ENCODE measurements around the gene RP9.
A peak's percentile ranks its signal among the peaks of the same experiment; 100 is the strongest.

Gene RP9

DNA sequence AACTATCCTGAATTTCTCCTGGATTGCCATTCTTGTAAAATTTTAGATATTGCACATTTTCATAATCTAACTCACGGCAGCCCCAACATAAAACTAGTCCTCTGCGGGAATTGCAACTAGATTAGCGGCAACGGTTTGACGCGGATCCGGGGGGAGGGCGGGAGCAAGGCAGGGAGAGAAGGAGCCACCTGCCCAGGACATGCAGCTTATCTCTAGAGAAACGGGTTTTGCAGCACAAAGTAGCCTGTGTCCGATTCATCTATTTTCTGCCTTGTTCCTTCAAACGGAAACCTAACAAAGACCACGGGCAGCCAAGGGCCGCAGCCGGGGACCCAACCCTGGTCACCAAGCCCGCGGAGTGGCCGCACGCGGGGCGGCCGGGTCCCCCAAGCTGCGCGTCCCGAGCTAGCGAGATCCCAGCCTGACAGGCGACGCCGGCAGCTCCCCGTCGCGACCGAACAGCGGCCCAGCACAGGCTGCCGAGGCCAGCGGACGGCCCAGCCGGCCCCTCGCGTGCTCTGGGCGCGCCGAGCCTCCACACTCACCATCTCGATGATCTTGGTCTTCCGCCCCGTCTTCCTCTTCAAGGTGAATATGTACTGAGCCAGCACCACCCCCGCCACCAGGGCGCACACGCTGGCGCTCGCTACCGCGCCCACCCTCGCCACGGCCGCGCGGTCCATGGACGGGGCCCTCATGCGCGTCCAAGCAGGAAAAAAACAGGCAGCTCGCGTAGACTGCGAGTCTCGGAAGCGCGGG is 47.0 kb downstream of the RP9 start, which contains the start of gene NT5C3A:
Gene NT5C3A (minus strand): TSS at position 754 of the 759 bp plus-strand sequence. CDS start 71 bp downstream, at position 683.
- peak; percentile 63 to 78 for DNase-seq

DNA sequence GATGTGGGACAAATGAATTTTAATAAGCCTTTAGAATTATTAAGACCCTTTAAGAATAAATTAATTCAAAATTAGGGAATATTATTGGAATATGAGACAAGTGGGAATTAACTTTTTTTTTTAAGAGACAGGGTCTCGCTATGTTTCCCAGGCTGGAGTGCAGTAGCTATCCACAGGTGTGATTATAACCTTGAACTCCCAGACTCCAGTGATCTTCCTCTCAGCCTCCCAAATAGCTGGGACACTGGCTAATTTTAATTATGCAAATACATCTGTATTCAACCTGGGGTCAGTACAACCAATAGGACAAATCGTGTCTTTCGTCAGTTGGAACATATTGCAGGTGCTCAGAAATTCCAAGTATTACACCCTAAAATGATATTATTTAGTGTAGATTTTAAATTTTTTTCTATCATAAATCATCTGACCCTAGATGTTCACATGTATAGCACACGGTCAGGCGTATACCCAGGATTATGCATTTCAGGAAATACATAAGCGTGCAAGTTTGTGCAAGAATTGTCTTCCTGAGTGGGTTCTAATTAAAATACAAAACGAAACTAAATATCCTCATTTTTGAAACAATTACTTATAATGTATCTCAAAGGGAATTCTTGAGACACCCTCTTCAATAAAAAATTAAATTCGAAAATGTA is 47.8 kb downstream of the RP9 start:
- DNase-seq: peak; percentile 52 to 80

DNA sequence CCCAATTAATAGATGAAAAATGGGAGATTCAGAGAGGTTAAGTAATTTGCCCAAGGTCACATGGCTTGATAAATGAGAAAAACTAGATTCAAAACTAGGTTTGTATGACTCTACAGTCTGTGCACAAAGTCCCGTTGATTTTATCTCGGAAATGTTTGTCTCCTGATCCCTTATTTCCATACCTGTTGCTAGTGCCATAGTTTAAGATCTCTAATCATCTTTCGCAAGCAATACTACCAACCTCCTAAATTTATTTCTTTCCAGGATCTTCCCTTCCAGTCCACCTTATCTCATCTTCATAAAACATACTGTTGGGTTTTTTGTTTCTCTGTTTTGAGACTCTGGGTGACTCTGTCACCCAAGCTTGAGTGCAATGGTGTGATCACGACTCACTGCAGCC is 49.6 kb downstream of the RP9 start:
- DNase-seq: no peak

DNA sequence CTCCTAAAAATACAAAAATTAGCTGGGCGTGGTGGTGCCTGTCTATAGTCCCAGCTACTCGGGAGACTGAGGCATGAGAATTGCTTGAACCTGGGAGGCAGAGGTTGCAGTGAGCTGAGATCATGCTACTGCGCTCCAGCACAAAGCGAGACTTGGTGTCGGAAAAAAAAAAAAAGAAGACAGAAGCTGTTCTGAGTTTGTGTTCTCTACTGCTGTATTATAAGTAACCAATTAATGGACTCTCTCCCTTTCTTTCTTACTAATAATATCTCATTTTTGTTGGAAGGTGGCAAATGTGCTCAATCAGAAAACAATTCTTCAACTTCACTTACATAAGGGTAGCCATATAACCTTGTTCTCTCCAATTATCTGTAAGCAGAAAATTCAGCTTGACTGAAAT is 54.0 kb downstream of the RP9 start:
- no peak for DNase-seq

DNA sequence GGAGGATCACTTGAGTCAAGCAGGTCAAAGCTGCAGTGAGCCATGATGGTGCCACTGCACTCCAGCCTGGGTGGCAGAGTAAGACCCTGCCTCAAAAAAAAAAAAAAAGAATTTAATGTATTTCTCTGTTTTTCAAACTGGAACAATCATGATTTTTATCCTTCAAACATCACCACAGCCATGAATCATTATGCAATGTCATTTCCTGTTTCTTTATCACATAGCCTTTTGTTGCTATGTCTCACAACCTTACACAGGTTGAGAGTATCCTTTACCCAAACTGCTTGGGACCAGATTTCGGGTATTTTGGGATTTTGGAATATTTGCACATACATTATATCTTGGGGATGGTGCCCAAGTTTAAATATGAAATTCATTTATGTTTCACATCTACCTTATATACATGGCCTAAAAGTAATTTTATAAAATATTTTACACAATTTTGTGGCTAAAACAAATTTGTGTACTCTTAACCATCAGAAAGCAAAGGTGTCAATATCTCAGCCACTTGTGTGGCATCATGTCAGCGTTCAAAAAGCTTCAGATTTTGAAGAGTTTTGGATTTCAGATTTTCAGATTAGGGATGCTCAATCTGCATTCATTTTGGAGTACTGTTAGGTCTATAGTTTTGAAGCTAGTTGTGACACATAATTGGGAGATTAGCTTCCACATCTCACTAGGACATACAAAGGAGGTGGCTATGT is 54.8 kb downstream of the RP9 start:
- DNase-seq: no peak

DNA sequence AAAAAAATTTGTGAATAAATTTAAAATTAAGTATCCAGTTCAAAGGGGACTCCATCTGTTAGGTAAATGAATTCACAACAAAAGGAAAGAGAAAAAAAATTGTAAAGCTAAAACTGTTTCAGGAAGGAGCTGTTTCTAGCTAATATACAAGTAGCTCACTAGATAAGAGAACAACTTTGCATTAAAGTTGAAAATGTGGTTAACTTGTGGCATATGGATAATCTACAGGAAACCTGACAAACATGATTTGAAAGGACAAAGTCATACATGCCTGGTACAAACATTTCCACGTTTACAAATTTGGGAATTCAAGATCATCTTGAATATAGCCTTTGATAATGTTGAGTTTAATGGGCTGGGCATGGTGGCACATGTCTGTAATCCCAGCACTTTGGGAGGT is 55.5 kb downstream of the RP9 start:
- no peak for DNase-seq

DNA sequence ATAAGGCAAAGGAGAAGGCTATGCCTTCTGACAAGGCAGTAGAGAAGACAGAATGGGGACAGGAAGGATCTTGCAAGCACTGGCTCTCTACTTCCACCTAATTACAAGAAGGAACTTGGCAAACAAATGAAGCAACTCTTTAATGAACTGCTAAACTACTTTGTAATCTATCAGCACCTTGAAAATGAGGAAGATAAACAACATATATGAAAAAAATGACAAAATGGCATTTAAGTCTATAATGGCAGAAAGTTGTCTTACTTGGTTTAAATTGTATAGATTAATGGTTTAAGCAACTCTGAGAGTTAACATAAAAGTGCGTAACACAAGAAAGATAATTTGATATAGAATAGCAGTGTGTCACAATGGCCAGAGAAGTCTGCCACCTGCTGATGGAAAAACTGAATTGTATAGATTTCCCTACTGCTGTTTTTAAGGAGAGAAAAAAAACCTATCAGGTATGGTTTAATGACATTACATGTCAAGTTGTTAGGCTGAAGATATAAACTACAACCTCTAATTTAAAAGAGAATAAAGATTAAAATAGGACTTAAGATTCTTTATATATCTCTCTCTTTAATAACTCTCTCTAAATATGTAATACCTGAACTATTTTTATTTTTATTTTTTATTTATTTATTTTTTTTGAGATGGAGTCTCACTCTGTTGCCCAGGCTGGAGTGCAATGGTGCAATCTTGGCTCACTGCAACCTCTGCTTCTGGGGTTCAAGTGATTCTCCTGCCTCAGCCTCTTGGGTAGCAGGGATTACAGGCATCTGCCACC is 58.5 kb downstream of the RP9 start:
- peak; percentile 28 to 71 for DNase-seq

DNA sequence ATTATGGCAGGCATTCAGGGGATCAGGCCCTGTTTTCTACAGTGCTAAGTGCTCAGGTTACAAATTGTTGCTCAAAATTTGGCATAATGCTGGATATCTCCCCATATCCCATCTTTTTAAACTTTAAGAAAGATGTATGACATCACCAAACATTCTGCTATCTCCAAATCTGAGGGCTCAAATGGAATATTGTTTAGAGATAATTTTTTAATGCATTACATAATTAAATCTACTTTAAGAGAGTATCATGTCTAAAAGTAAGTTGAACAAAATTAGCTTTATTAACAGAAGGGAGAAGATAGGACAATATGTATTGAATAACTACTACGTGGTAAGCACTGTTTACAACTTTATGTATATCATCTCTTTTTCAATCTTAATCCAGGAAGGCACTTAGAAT is 60.5 kb downstream of the RP9 start:
- no peak for DNase-seq

DNA sequence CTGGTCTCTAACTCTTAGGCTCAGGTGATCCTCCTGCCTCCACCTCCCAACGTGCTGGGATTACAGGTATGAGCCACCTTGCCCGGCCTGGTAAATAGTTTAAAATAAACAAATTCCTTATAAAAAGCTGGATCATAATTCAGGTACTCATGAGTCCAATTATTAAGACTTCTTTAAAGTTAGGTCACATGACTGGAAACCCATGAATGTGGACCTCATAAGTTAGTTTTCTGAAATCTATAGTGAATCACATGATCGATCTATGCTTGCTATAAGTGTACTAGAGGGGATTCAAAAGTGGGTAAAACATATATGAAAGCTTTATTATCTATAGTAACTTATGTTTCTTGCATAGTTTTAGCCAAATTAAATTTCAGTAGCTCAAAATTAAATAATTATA is 60.9 kb downstream of the RP9 start:
- no peak for DNase-seq

DNA sequence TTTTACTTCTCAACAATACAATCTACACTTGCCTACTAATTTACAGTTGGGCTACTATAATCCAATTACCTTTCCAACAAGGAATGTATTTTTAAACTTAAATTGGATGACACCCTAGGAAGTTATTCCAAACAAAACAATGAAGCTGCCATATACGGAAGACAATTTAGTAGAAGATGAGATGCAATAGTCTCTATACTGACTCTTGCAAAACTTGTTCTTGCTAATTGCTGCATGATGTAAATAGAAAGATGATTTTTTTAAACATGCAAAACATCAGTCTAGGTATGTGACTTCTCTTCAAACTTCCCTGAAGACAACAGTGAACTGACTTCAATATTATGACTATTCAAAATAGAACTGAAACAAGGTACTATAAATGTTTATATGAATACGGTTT is 64.2 kb downstream of the RP9 start:
- DNase-seq: peak; percentile 30 to 62
